SK-N-SH (cell line): ENCODE measurements around the gene SFI1. TPM values are rescaled to one million over a fixed set of nuclear protein-coding genes. Genes with fewer than 3 reads are reported as not detected.

ENCODE experiments used
- CTCF ChIA-PET: fragments of 300-600, 350-600 bp; formaldehyde crosslinking; extraction: SDS; loops from one replicate; lab custom pipeline; 2021; lab: Yijun Ruan, JAX
- POLR2A ChIA-PET: fragments of 350-600 bp; sonication (Branson Sonifier 250); formaldehyde crosslinking; extraction: SDS; loops from one replicate; lab custom pipeline; 2020; ENCODE audit warnings: antibody characterized with exemption, inconsistent platforms; lab: Yijun Ruan, JAX
- DNase-seq: peaks from one replicate; pipeline ENCODE4 v3.0.0; 2012
- H2AFZ ChIP-seq: fragments of 200-600 bp; sonication (generic); 2 replicates; pipeline ENCODE4 v1.8.1; 2016; ENCODE audit warnings: antibody characterized with exemption, mild to moderate bottlenecking, low read depth
- H3F3A ChIP-seq: fragments of 200-600 bp; sonication (generic); replicated peaks from 2 replicates; pipeline ENCODE3; 2016; ENCODE audit warnings: antibody characterized with exemption, mild to moderate bottlenecking; ENCODE audit not compliant: insufficient read depth
- H3K27ac ChIP-seq, 2 experiments: fragments of 200-500 bp in 1 of 2; fragments of 200-600 bp in 1 of 2; sonication (Bioruptor generic) in 1 of 2; sonication (generic), shearing (Covaris generic) in 1 of 2; 2 replicates each; pipeline versions ENCODE4 v1.5.1 to v1.6.1; 2014 to 2016; ENCODE audit warnings: low read depth in 2 of 2, inconsistent platforms in 1 of 2, low read length in 1 of 2, mild to moderate bottlenecking in 1 of 2, mixed read lengths in 1 of 2
- H3K27me3 ChIP-seq: fragments of 200-600 bp; sonication (generic), shearing (Covaris generic); 2 replicates; pipeline ENCODE4 v1.6.1; 2016; ENCODE audit warnings: mixed run types; ENCODE audit not compliant: insufficient read depth
- H3K36me3 ChIP-seq, 2 experiments: fragments of 200-500 bp in 1 of 2; fragments of 200-600 bp in 1 of 2; sonication (Bioruptor generic) in 1 of 2; sonication (generic) in 1 of 2; replicated peaks in 1 of 2; 2 replicates each; pipeline versions ENCODE3 to v1.5.1; 2014 to 2016; ENCODE audit warnings: low read length in 1 of 2, mild to moderate bottlenecking in 1 of 2; ENCODE audit not compliant: insufficient read depth in 2 of 2, control insufficient read depth in 1 of 2
- H3K4me1 ChIP-seq, 2 experiments: fragments of 200-500 bp in 1 of 2; fragments of 200-600 bp in 1 of 2; sonication (Bioruptor generic) in 1 of 2; sonication (generic), shearing (Covaris generic) in 1 of 2; 2 replicates each; pipeline versions ENCODE4 v1.5.1 to v1.6.1; 2014 to 2016; ENCODE audit warnings: low read depth in 1 of 2, low read length in 1 of 2, mixed run types in 1 of 2; ENCODE audit not compliant: insufficient read depth in 2 of 2, control insufficient read depth in 1 of 2
- H3K4me2 ChIP-seq: fragments of 200-600 bp; sonication (generic), shearing (Covaris generic); 2 replicates; pipeline ENCODE4 v1.6.1; 2017; ENCODE audit warnings: mixed run types
- H3K4me3 ChIP-seq, 2 experiments: fragments of 200-500 bp in 1 of 2; fragments of 200-600 bp in 1 of 2; sonication (Bioruptor generic) in 1 of 2; sonication (generic), shearing (Covaris generic) in 1 of 2; 2 replicates each; pipeline versions ENCODE4 v1.5.1 to v1.8.1; 2014 to 2016; ENCODE audit warnings: low read depth in 2 of 2, inconsistent platforms in 1 of 2, low read length in 1 of 2, mild to moderate bottlenecking in 1 of 2, mixed read lengths in 1 of 2, moderate library complexity in 1 of 2
- H3K79me2 ChIP-seq: fragments of 200-600 bp; sonication (generic); 2 replicates; pipeline ENCODE4 v1.8.1; 2017; ENCODE audit warnings: mild to moderate bottlenecking; ENCODE audit not compliant: insufficient read depth
- H3K9ac ChIP-seq: fragments of 200-600 bp; sonication (generic); 2 replicates; pipeline ENCODE4 v1.6.1; 2017; ENCODE audit warnings: mixed run types
- H3K9me2 ChIP-seq: fragments of 200-600 bp; sonication (generic); 2 replicates; pipeline ENCODE4 v1.6.1; 2017; ENCODE audit warnings: mixed run types
- H3K9me3 ChIP-seq: fragments of 200-600 bp; sonication (generic); 2 replicates; pipeline ENCODE4 v1.6.1; 2017; ENCODE audit warnings: mixed run types, mild to moderate bottlenecking, moderate library complexity
- H4K20me1 ChIP-seq: fragments of 200-600 bp; sonication (generic); 2 replicates; pipeline ENCODE4 v1.6.1; 2017; ENCODE audit warnings: mild to moderate bottlenecking, mixed run types; ENCODE audit not compliant: insufficient read depth
- ELF1 ChIP-seq: IDR thresholded peaks from 2 replicates; pipeline ENCODE4 v1.4.0; 2012
- EP300 ChIP-seq, 2 experiments: IDR thresholded peaks; 2 replicates each; pipeline versions ENCODE4 v1.4.0 to v1.6.1; 2012; ENCODE audit warnings: borderline replicate concordance in 1 of 2, low read depth in 1 of 2, low read length in 1 of 2
- EZH2phosphoT487 ChIP-seq: fragments of 200-600 bp; sonication (generic); IDR thresholded peaks from 2 replicates; pipeline ENCODE4 v1.6.1; 2017; ENCODE audit warnings: low read depth, mixed run types, mild to moderate bottlenecking, antibody characterized with exemption, moderate library complexity, borderline replicate concordance
- FOSL2 ChIP-seq: IDR thresholded peaks from 2 replicates; pipeline ENCODE4 v1.4.0; 2012; ENCODE audit warnings: low read depth, mild to moderate bottlenecking, moderate library complexity, borderline replicate concordance
- JUND ChIP-seq: IDR thresholded peaks from 2 replicates; pipeline ENCODE4 v1.4.0; 2012
- RAD21 ChIP-seq: IDR thresholded peaks from 2 replicates; pipeline ENCODE4 v1.6.1; 2012; ENCODE audit warnings: mild to moderate bottlenecking, low read length
- RCOR1 ChIP-seq: fragments of 150-350 bp; IDR thresholded peaks from 2 replicates; pipeline ENCODE4 v1.6.1; 2017; ENCODE audit warnings: antibody characterized with exemption, low read length
- RXRA ChIP-seq: IDR thresholded peaks from 2 replicates; pipeline ENCODE4 v1.4.0; 2012; ENCODE audit warnings: low read depth, mild to moderate bottlenecking, borderline replicate concordance
- ZBTB33 ChIP-seq: IDR thresholded peaks from 2 replicates; pipeline ENCODE4 v1.4.0; 2012; ENCODE audit warnings: low read depth, borderline replicate concordance
- WGBS: methylation state at CpG from one replicate; pipeline ENCODE4 v1.1.6; 2017; ENCODE audit warnings: low lambda C conversion rate; 5-methylcytosine and 5-hydroxymethylcytosine counted together
- polyA plus RNA-seq, 3 experiments: library from polyadenylated mRNA; depleted of rRNA; stranded (reverse); fragments of >200 nt; gene quantifications; 2 replicates each; pipeline ENCODE4 v1.2.3, GENCODE V29; 2012
- TF ChIP-seq, protein P1 (sequence below): fragments of 150-350 bp; IDR thresholded peaks from 2 replicates; pipeline ENCODE4 v1.6.1; 2016; ENCODE audit warnings: mild to moderate bottlenecking, low read depth, low read length
- TF ChIP-seq, protein P2 (sequence below): IDR thresholded peaks from 2 replicates; pipeline ENCODE4 v1.6.1; 2012; ENCODE audit warnings: mild to moderate bottlenecking, low read depth, low read length, moderate library complexity

The SFI1 gene
- polyA plus RNA-seq, 1 of the 3 experiments (the other 2 are of a cell fraction), result 24.7 TPM

DNA sequence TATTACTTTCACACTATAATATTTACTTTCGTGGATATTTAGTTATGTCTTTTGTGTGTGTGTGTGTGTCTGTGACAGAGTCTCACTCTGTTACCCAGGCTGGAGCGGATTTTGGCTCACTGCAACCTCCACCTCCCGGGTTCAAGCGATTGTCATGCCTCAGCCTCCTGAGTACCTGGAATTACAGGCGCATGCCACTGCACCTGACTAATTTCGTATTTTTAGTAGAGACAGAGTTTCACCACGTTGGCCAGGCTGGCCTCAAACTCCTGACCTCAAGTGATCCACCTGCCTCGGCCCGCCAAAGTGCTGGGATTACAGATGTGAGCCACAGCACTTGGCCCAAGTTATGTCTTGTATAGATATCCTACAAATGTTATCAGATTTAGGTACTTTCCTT is 155.8 kb downstream of the SFI1 start:
- Histone ChIP-seq H3K4me2 (no peak overlapping the region), H3K27me3 (no peaks in the 10 kb centered on the region), H3K4me3 (no peak overlapping the region), H3K9ac (no peak overlapping the region), H2AFZ (no peak overlapping the region), H3K36me3 (peaks cover 4 to 6% of the 10 kb centered on the region in 2 experiments), H3K9me2 (no peaks in the 10 kb centered on the region), H3F3A (peaks cover 8% of the 10 kb centered on the region), H3K4me1 (no peaks in the 10 kb centered on the region; a peak in 1 of 4 replicates), H3K27ac (no peak overlapping the region), H4K20me1 (peaks cover 10% of the 10 kb centered on the region; the same call in 1 of the 2 replicates), H3K9me3 (no peaks in the 10 kb centered on the region), H3K79me2 (peaks cover 76% of the 10 kb centered on the region)
- POLR2A ChIA-PET, result no interaction called here
- CTCF ChIA-PET, result no interaction called here
- DNase-seq, result no peak
- 90% methylated on average over 9 of the region's 9 CpGs for WGBS
- TF ChIP-seq, protein P1, sequence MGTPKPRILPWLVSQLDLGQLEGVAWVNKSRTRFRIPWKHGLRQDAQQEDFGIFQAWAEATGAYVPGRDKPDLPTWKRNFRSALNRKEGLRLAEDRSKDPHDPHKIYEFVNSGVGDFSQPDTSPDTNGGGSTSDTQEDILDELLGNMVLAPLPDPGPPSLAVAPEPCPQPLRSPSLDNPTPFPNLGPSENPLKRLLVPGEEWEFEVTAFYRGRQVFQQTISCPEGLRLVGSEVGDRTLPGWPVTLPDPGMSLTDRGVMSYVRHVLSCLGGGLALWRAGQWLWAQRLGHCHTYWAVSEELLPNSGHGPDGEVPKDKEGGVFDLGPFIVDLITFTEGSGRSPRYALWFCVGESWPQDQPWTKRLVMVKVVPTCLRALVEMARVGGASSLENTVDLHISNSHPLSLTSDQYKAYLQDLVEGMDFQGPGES, result no peak
- TF ChIP-seq RAD21 (no peak), ZBTB33 (no peak), RXRA (no peak), EZH2phosphoT487 (no peak), RCOR1 (no peak), ELF1 (no peak), FOSL2 (no peak), EP300 (IDR thresholded peaks at IDR 0.05; ENCODE audit: borderline replicate concordance in 1 of 2, low read depth in 1 of 2, low read length in 1 of 2) (no peak), JUND (no peak)
- TF ChIP-seq, protein P2, sequence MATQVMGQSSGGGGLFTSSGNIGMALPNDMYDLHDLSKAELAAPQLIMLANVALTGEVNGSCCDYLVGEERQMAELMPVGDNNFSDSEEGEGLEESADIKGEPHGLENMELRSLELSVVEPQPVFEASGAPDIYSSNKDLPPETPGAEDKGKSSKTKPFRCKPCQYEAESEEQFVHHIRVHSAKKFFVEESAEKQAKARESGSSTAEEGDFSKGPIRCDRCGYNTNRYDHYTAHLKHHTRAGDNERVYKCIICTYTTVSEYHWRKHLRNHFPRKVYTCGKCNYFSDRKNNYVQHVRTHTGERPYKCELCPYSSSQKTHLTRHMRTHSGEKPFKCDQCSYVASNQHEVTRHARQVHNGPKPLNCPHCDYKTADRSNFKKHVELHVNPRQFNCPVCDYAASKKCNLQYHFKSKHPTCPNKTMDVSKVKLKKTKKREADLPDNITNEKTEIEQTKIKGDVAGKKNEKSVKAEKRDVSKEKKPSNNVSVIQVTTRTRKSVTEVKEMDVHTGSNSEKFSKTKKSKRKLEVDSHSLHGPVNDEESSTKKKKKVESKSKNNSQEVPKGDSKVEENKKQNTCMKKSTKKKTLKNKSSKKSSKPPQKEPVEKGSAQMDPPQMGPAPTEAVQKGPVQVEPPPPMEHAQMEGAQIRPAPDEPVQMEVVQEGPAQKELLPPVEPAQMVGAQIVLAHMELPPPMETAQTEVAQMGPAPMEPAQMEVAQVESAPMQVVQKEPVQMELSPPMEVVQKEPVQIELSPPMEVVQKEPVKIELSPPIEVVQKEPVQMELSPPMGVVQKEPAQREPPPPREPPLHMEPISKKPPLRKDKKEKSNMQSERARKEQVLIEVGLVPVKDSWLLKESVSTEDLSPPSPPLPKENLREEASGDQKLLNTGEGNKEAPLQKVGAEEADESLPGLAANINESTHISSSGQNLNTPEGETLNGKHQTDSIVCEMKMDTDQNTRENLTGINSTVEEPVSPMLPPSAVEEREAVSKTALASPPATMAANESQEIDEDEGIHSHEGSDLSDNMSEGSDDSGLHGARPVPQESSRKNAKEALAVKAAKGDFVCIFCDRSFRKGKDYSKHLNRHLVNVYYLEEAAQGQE, result no peak
- TF ChIP-seq, all 33 proteins: peak for 0
